ENCODE measurements around the gene DACT1. TPM values are rescaled to one million over a fixed set of nuclear protein-coding genes. Genes with fewer than 3 reads are reported as not detected.

Gene DACT1
- total RNA-seq, 1 donor from 2014 or later, result 3.0 TPM

- Mint-ChIP-seq H3K27me3 (no peaks in the 10 kb centered on the region), H3K4me1 (no peaks in the 10 kb centered on the region), H3K27ac (no peak overlapping the region), H3K4me3 (no peak overlapping the region), H3K36me3 (ENCODE audit: low read depth) (no peaks in the 10 kb centered on the region), H3K9me3 (no peaks in the 10 kb centered on the region)
- DNase-seq (no peak), ATAC-seq (ENCODE audit: low read depth) (no peak)
- ChIA-PET POLR2A (no interaction called here), CTCF (no interaction called here)
- TF ChIP-seq CTCF (IDR thresholded peaks at IDR 0.05), result no peak
- intact Hi-C loops (cut with micrococcal nuclease), result no loop called here
Observed at GRCh38 chr14:58695514-58695913, 57.8 kb downstream of the DACT1 start.

GRCh38 chr14:58697266-58697929 lies 59.6 kb downstream of the DACT1 start:
- Mint-ChIP-seq H3K9me3 (no peaks in the 10 kb centered on the region), H3K36me3 (ENCODE audit: low read depth) (no peaks in the 10 kb centered on the region), H3K4me3 (no peak overlapping the region), H3K27ac (no peak overlapping the region), H3K27me3 (no peaks in the 10 kb centered on the region), H3K4me1 (no peaks in the 10 kb centered on the region)
- CTCF ChIA-PET, result no interaction called here
- POLR2A ChIA-PET, result no interaction called here
- DNase-seq (no peak), ATAC-seq (ENCODE audit: low read depth) (no peak)
- intact Hi-C loops (cut with micrococcal nuclease), result no loop called here
- TF ChIP-seq CTCF (IDR thresholded peaks at IDR 0.05), result no peak

Other genes with a start within 250 kb of the DACT1 start
- 0.37 TPM in 1 of 2 replicates, not detected in the other for gene TOMM20L, start 242.0 kb upstream of the DACT1 start, total RNA-seq
- 29.1 and 35.7 TPM in 2 replicates for gene TIMM9, start 210.4 kb upstream of the DACT1 start, total RNA-seq
- gene KIAA0586, start 210.2 kb upstream of the DACT1 start, total RNA-seq, result 18.3 and 19.8 TPM in 2 replicates